ENCODE data around the gene FAM32A. TPM values are rescaled to one million over a fixed set of nuclear protein-coding genes. Genes with fewer than 3 reads are reported as not detected.

Gene FAM32A
- total and polyA plus RNA-seq, 10 of the 15 experiments (the other 5 are each of a cell fraction or from before 2014, with no cell fraction given): 33.3 to 116 (median 71.9) TPM

GRCh38 chr19:16155128-16155527, 30.1 kb upstream of the FAM32A start:
- H3K9me3 ChIP-seq (replicated peaks; ENCODE audit: control insufficient read depth, insufficient read depth, low read length): no peaks in the 10 kb centered on the region; the same call in 2 of the 3 replicates
- H4K20me1 ChIP-seq (ENCODE audit: control insufficient read depth, insufficient read depth): peaks cover 3% of the 10 kb centered on the region; the same call in 1 of the 2 replicates
- intact Hi-C loops (cut with micrococcal nuclease; ENCODE audit: unreplicated experiment) (no loop called here), in situ Hi-C loops (cut with MboI) (no loop called here)
- no peak for ATAC-seq
- FAIRE-seq: no peak
- H3K27ac ChIP-seq (ENCODE audit: control insufficient read depth, insufficient read depth): peak overlapping the region; percentile 68
- no peak overlapping the region for H3K9ac ChIP-seq (ENCODE audit: control insufficient read depth, insufficient read depth, low read length)
- H3K27me3 ChIP-seq (replicated peaks in 1 of 2; ENCODE audit: control insufficient read depth in 2 of 2, insufficient read depth in 2 of 2, low read length in 1 of 2): no peaks in the 10 kb centered on the region
- ChIA-PET CTCF (interaction anchor here (1.3 to 1.8 kb wide), 2 partner anchors 37 to 44 kb away, joined by 4 to 6 read pairs; no protein-coding TSS in a partner anchor), RAD21 (ENCODE audit: unreplicated experiment) (interaction anchor here (1.1 to 1.7 kb wide), 4 partner anchors 10 to 37 kb away, joined by 3 to 7 read pairs (median 4); partner anchors contain the start of gene HSH2D), POLR2A (interaction anchor here (1.0 to 3.1 kb wide), 4 partner anchors 10 to 38 kb away, joined by 3 to 35 read pairs (median 4); partner anchors contain the start of gene HSH2D), SMC1A (ENCODE audit: uncharacterized antibody, unreplicated experiment) (interaction anchor here (0.5 to 5.6 kb wide), 4 partner anchors 10 to 82 kb away, joined by 3 to 33 read pairs (median 6); partner anchors contain the start of gene HSH2D)
- no peak for DNase-seq (ENCODE audit: low read depth, low spot score)
- no TSS peak for BruUV-seq (replicated peaks)
- WGBS (ENCODE audit: insufficient coverage, insufficient replicate concordance, low lambda C conversion rate, missing lambda C conversion rate): 100% methylated on average over 1 of the region's 1 CpG
- no peak overlapping the region for H3K4me3 ChIP-seq
- no peak for TF ChIP-seq ZBED1 (IDR thresholded peaks at IDR 0.05; ENCODE audit: borderline replicate concordance)
- TF ChIP-seq POLR2A (IDR thresholded peaks at IDR 0.05; ENCODE audit: low read depth, low read length): peak; percentile 40
- 0 out of 2 replicates have a peak, but pooled peaks have one; percentile 10 for TF ChIP-seq SMAD5 (IDR thresholded peaks at IDR 0.05; ENCODE audit: low read depth)
- peaks cover 36 to 53% of the 10 kb centered on the region in 2 experiments for H3K36me3 ChIP-seq (ENCODE audit: control insufficient read depth in 2 of 2, insufficient read depth in 2 of 2, low read length in 1 of 2)
- H3K79me2 ChIP-seq (ENCODE audit: control insufficient read depth, insufficient read depth, low read length): peaks cover 16% of the 10 kb centered on the region
- H3K4me2 ChIP-seq (ENCODE audit: control insufficient read depth, insufficient read depth): peak overlapping the region; percentile 58
- peaks cover 40% of the 10 kb centered on the region for H3K4me1 ChIP-seq (ENCODE audit: control insufficient read depth, insufficient read depth, low read length)
- no peak overlapping the region for H2AFZ ChIP-seq (ENCODE audit: control insufficient read depth, low read depth, low read length)

GRCh38 chr19:16156904-16157303, 28.3 kb upstream of the FAM32A start:
- 62% methylated on average over 5 of the region's 6 CpGs for WGBS (ENCODE audit: insufficient coverage, insufficient replicate concordance, low lambda C conversion rate, missing lambda C conversion rate)
- no peaks in the 10 kb centered on the region for H3K27me3 ChIP-seq (replicated peaks in 1 of 2; ENCODE audit: control insufficient read depth in 2 of 2, insufficient read depth in 2 of 2, low read length in 1 of 2)
- H3K9ac ChIP-seq (ENCODE audit: control insufficient read depth, insufficient read depth, low read length): no peak overlapping the region
- DNase-seq (ENCODE audit: low read depth, low spot score): no peak
- TF ChIP-seq SREBF1 (IDR thresholded peaks at IDR 0.05; ENCODE audit: low read length) (no peak), FOXK2 (IDR thresholded peaks at IDR 0.05) (no peak), TAF1 (IDR thresholded peaks at IDR 0.05; ENCODE audit: borderline replicate concordance, low read depth, low read length) (no peak), FOXM1 (IDR thresholded peaks at IDR 0.05; ENCODE audit: low read depth, low read length) (no peak), SPI1 (IDR thresholded peaks at IDR 0.05; ENCODE audit: borderline replicate concordance, insufficient read depth, low read depth, low read length) (no peak), IKZF1 (conservative IDR thresholded peaks at IDR 0.05) (no peak), IKZF2 (IDR thresholded peaks at IDR 0.05) (no peak), TCF3 (IDR thresholded peaks at IDR 0.05; ENCODE audit: borderline replicate concordance, insufficient read depth, low read depth, low read length) (no peak), IRF4 (IDR thresholded peaks at IDR 0.05; ENCODE audit: low read depth, low read length) (no peak), ESRRA (IDR thresholded peaks at IDR 0.05; ENCODE audit: low read length) (no peak), TBL1XR1 (IDR thresholded peaks at IDR 0.05; ENCODE audit: low read depth, low read length) (no peak), CTCF (IDR thresholded peaks at IDR 0.05 in 2 of 3, conservative IDR thresholded peaks at IDR 0.05 in 1 of 3; ENCODE audit: control insufficient read depth in 2 of 3, extremely low read depth in 1 of 3, insufficient read depth in 1 of 3, low read depth in 3 of 3, low read length in 3 of 3) (no peak), POU2F2 (IDR thresholded peaks at IDR 0.05; ENCODE audit: borderline replicate concordance, low read depth, low read length) (no peak), NFIC (IDR thresholded peaks at IDR 0.05; ENCODE audit: low read depth, low read length) (no peak), TARDBP (IDR thresholded peaks at IDR 0.05; ENCODE audit: borderline replicate concordance) (no peak)
- FAIRE-seq: no peak
- intact Hi-C loops (cut with micrococcal nuclease; ENCODE audit: unreplicated experiment) (no loop called here), in situ Hi-C loops (cut with MboI) (no loop called here)
- ChIA-PET CTCF (interaction anchor here (0.7 to 0.8 kb wide), 3 partner anchors 23 to 226 kb away, joined by 3 to 4 read pairs (median 3); no protein-coding TSS in a partner anchor), POLR2A (interaction anchor here (0.7 to 3.1 kb wide), 3 partner anchors 12 to 301 kb away, joined by 3 to 35 read pairs (median 4); partner anchors contain the start of gene HSH2D), RAD21 (ENCODE audit: unreplicated experiment) (interaction anchor here (1.4 kb wide), 1 partner anchor 40 kb away, joined by 3 read pairs; no protein-coding TSS in a partner anchor), SMC1A (ENCODE audit: uncharacterized antibody, unreplicated experiment) (interaction anchor here (0.8 to 5.6 kb wide), 3 partner anchors 12 to 100 kb away, joined by 3 to 33 read pairs (median 3); partner anchors contain the start of gene HSH2D)
- BruUV-seq (replicated peaks): no TSS peak
- H3K9me3 ChIP-seq (replicated peaks; ENCODE audit: control insufficient read depth, insufficient read depth, low read length): no peaks in the 10 kb centered on the region; the same call in 2 of the 3 replicates
- H3K36me3 ChIP-seq (ENCODE audit: control insufficient read depth in 2 of 2, insufficient read depth in 2 of 2, low read length in 1 of 2): peaks cover 36 to 41% of the 10 kb centered on the region in 2 experiments
- peaks cover 3% of the 10 kb centered on the region; the same call in 1 of the 2 replicates for H4K20me1 ChIP-seq (ENCODE audit: control insufficient read depth, insufficient read depth)
- H3K4me3 ChIP-seq: no peak overlapping the region
- H3K79me2 ChIP-seq (ENCODE audit: control insufficient read depth, insufficient read depth, low read length): peaks cover 5% of the 10 kb centered on the region
- no peak overlapping the region for H3K4me2 ChIP-seq (ENCODE audit: control insufficient read depth, insufficient read depth)
- no peak overlapping the region for H3K27ac ChIP-seq (ENCODE audit: control insufficient read depth, insufficient read depth)
- H2AFZ ChIP-seq (ENCODE audit: control insufficient read depth, low read depth, low read length): no peak overlapping the region
- peaks cover 46% of the 10 kb centered on the region for H3K4me1 ChIP-seq (ENCODE audit: control insufficient read depth, insufficient read depth, low read length)
- ATAC-seq: no peak
